ENCODE data around the gene DBNDD2. TPM values are rescaled to one million over a fixed set of nuclear protein-coding genes. Genes with fewer than 3 reads are reported as not detected.

The DBNDD2 gene
- total RNA-seq, 1 donor from 2014 or later: 100 TPM

DNA sequence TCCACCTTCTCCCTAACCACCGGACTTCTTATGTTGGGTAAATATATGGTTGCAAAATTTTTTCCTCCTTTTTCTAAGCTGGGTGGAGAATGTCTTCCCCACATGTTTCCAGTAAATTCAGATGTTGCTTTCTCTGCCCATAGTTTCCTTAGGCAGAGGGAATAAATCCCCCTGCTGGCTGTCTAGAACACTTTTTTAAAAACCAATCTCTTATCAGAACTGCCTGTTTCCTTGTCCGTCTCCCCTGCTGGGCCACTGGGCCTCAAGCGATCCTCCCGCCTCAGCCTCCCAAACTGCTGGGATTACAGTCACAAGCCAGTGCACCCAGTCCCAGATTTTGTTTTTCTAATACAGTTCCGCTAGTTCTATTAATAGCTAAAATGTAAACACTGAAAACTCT, 51.5 kb downstream of the DBNDD2 start:
- no peaks in the 10 kb centered on the region for H3K36me3 ChIP-seq
- no peaks in the 10 kb centered on the region for H3K27me3 ChIP-seq
- intact Hi-C loops (cut with DNase I): no loop called here
- no peak for DNase-seq (ENCODE audit: low spot score in 2 of 2)
- no peak overlapping the region for H3K4me3 ChIP-seq
- H3K4me1 ChIP-seq: no peaks in the 10 kb centered on the region
- H3K27ac ChIP-seq: no peak overlapping the region
- TF ChIP-seq, protein P1, sequence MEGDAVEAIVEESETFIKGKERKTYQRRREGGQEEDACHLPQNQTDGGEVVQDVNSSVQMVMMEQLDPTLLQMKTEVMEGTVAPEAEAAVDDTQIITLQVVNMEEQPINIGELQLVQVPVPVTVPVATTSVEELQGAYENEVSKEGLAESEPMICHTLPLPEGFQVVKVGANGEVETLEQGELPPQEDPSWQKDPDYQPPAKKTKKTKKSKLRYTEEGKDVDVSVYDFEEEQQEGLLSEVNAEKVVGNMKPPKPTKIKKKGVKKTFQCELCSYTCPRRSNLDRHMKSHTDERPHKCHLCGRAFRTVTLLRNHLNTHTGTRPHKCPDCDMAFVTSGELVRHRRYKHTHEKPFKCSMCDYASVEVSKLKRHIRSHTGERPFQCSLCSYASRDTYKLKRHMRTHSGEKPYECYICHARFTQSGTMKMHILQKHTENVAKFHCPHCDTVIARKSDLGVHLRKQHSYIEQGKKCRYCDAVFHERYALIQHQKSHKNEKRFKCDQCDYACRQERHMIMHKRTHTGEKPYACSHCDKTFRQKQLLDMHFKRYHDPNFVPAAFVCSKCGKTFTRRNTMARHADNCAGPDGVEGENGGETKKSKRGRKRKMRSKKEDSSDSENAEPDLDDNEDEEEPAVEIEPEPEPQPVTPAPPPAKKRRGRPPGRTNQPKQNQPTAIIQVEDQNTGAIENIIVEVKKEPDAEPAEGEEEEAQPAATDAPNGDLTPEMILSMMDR (IDR thresholded peaks at IDR 0.05): no peak
- H3K9me3 ChIP-seq: no peaks in the 10 kb centered on the region

Other genes starting within 250 kb of the DBNDD2 start
- not detected for gene PI3, start 233.4 kb upstream of the DBNDD2 start, total RNA-seq
- not detected for gene SEMG1, start 201.3 kb upstream of the DBNDD2 start, total RNA-seq
- gene SEMG2, start 186.9 kb upstream of the DBNDD2 start, total RNA-seq: not detected
- gene SLPI, start 153.7 kb upstream of the DBNDD2 start, total RNA-seq: 223 TPM
- gene RBPJL, start 101.4 kb upstream of the DBNDD2 start, total RNA-seq: not detected
- gene MATN4, start 100.0 kb upstream of the DBNDD2 start, total RNA-seq: 0.21 TPM
- gene SDC4, start 59.9 kb upstream of the DBNDD2 start, total RNA-seq: 63.8 TPM
- gene SYS1, start 45.1 kb upstream of the DBNDD2 start, total RNA-seq: 27.4 TPM
- gene TP53TG5, start 30.0 kb upstream of the DBNDD2 start, total RNA-seq: not detected
- gene PIGT, start 7.9 kb downstream of the DBNDD2 start, total RNA-seq: 142 TPM
- 32.5 TPM for gene WFDC2, start 61.5 kb downstream of the DBNDD2 start, total RNA-seq
- gene SPINT3, start 107.3 kb downstream of the DBNDD2 start, total RNA-seq: not detected
- gene WFDC6, start 131.2 kb downstream of the DBNDD2 start, total RNA-seq: not detected
- gene EPPIN, start 139.1 kb downstream of the DBNDD2 start, total RNA-seq: not detected
- gene WFDC8, start 171.0 kb downstream of the DBNDD2 start, total RNA-seq: not detected
- not detected for gene WFDC10A, start 221.4 kb downstream of the DBNDD2 start, total RNA-seq
- not detected for gene WFDC9, start 223.0 kb downstream of the DBNDD2 start, total RNA-seq